GM19467 (cell line): ENCODE measurements around the gene TMEM114.

Experiments
- ATAC-seq: cut with Tn5 transposase; IDR thresholded peaks from one replicate; pipeline ENCODE4 v1.9.1; 2021; ENCODE audit warnings: mild to moderate bottlenecking, moderate library complexity; ENCODE audit not compliant: unreplicated experiment

TMEM114 gene

DNA sequence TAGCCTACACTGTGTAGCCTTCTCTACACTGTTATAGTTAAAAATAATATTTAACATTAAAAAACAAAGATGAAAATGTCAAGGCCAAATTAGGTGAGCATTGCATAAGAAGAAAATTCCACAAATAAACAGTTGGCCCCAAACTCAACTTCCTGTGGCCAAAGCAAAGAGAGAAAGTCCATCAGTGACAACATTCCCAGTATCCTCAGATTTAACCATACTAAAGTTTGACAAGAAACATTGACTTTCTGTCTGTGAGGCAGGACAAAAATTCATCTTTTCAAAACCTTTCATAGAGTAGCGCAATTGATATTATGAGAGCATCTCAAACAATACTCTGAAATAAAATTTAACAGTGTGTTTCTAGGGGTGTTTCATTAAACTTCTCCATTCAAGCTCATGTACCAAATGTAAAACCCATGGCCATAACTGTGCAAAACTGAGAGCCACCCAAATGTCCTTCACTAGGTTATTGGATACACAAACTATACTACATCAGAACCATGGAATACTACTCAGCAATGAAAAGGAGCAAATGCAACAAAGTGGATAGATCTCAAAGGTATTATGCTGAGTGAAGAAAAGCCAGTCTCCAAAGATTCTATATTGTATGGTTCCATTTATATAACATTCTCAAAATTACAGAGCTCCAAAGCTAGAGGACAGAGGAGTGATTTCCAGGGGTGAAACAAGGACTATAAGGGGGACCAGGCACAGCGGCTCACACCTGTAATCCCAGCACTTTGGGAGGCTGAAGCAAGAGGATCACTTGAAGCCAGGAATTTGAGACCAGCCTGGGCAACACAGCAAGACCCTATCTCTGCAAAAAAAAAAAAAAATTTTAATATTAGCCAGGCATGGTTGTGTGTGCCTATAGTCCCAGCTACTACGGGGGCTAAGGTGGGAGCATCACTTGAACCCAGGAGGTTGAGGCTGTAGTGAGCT is 38.7 kb downstream of the TMEM114 start:
- ATAC-seq = no peak

DNA sequence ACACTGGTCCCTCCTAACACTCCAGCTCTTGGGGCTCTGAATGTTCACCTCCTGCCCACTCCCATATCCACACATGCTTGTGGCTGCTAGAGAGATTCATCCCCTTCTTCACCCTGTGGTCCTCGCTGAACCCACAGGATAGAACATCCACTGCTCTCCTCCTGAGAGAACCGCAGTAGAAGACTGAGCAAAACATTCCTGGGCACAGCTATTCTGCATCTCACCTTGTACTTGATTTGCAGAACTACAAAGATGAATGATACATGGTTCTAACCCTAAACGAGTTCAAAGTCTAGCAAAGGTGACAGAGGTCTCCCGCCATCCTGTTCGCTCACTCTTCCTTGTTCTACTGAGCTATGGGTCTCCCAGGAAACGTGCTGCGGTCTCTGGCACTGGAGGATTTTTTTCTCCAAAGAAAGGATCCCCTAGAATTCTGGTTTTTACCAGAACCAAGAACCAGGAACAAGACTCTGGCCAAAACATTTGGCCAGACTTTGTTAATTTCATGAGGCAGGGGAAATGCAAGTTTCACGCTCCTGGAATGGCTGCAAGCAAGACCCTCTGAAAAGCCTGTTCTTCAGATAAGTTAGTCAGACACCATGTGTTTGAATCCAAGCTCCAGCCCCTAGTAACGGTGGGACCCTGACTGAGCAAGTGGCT is 39.5 kb downstream of the TMEM114 start:
- ATAC-seq = no peak

DNA sequence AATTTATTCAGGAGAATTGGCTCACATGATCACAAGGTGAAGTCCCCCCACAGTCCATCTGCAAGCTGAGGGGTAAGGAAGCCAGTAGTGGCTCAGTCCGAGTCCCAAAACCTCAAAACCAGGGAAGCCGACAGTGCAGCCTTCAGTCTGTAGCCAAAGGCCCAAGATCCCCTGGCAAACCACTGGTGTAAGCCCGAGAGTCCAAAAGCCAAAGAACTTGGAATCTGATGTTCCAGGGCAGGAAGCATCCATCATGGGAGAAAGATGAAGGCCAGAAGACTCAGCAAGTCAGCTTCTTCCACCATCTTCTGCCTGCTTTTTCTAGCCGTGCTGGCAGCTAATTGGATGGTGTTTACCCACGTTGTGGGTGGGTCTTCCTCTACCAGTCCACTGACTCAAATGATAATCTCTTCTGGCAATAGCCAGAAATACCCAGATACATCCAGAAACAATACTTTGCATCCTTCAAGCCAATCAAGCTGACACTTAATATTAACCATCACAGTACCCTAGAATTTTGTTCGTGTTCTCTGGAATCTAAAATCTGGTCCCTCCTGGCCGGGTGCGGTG is 40.4 kb downstream of the TMEM114 start:
- ATAC-seq = no peak

DNA sequence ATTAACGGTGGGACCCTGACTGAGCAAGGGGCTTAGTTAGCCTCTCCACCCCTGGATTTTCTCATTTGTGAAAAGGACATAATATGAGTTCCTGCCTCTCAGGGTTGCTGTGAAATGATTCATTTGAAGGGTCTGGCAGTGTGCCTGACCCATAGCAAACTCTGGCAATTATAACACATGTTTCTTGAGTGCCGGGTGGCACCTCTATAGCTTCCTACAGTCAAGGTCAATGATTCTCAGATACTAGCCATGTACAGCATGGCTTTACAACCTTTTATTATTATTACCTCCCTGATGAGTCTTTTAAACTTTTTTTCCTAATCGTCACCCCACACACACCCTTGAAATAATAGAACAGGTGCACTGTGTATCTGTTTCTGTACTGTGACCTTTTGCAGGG is 42.1 kb downstream of the TMEM114 start:
- no peak for ATAC-seq

DNA sequence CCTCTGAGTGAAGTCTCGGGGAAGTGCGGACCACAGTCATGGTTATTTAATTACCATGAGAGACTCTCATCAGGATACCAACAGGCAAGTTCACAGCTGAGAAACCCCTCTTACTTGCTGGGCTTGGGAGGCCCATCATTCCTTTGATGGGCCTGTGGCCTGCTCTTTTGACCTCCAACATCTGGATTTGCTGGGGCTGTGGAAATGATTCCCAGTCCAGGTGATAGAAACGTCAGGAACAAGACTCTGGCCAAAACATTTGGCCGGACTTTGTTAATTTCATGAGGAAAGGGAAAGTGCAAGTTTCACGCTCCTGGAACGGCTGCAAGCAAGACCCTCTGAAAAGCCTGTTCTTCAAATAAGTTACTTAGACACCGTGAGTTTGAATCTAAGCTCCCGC is 42.5 kb downstream of the TMEM114 start:
- ATAC-seq = no peak

DNA sequence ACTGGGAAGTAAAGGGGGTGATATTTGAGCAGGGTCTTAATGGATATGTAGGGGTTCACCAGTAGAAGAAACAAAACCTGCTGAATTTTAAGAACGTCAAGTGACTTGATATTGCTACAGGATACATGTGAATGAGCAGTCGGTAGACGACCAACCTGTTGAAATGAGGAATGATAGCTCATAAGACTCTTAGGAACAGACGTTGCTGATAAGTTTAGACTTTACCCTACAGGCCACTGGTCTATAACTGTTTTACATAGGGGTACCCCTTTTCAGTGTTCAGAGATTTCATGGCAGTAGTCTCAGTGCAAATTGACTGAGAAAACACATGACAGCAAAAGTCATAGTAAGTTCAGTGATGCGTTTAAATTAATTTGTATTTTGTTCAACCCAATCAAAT is 45.9 kb downstream of the TMEM114 start:
- ATAC-seq = no peak

DNA sequence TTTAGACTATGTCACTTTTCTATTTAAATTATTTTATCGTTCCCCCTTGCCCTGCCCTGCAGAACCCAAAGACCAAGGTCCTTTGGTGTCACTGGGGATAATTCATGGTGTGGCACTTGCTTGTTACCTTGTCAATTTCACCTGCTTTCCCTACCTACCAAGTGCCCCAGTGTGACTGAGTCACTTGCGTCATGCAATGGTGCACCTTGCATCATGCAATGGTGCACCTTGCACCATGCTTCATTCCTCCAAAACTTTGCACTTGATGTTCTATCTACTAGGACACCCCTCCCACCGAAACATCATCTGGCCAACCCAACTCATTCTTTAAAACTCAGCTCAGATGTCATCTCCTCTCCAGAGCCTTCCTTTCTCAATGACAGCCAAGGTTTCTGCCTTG is 47.1 kb downstream of the TMEM114 start:
- no peak for ATAC-seq

DNA sequence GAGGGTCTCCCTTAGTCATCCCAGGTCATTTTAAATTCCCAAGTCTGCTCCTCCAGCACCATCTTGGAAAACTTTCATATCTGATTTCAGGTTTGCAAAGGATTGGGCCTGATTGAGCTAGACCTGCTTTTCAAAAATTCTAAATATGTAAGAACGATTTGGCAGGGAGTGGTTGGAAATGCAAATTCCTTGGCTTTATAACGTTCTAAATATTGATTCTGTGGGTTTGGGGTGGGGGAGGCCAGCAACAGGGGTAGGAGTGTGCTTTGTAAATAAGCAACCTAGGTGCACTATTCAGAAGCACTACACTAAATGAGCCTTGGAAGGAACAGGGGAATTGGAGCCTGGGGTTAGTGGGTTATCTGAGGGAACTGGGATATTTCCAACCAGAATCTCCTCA is 47.9 kb downstream of the TMEM114 start:
- no peak for ATAC-seq

DNA sequence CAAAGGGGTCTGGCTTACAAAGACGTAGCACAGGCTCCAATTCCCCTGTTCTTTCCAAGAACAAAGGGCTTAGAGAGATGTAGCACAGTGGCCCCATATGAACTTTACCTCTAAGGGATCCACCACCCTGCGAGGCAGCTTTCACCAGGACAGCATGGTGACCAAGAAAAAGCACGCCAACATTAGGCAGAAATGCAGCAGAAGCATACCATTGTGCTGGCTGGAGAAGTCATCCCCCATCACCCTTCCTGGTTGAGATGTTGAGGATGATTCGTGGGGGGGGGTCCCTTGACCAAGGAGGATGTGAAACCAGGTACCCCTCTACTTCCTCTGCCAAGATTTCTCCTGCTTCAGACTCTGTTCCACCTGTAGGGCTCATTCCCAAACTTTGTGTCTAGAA is 48.4 kb downstream of the TMEM114 start:
- ATAC-seq = no peak

DNA sequence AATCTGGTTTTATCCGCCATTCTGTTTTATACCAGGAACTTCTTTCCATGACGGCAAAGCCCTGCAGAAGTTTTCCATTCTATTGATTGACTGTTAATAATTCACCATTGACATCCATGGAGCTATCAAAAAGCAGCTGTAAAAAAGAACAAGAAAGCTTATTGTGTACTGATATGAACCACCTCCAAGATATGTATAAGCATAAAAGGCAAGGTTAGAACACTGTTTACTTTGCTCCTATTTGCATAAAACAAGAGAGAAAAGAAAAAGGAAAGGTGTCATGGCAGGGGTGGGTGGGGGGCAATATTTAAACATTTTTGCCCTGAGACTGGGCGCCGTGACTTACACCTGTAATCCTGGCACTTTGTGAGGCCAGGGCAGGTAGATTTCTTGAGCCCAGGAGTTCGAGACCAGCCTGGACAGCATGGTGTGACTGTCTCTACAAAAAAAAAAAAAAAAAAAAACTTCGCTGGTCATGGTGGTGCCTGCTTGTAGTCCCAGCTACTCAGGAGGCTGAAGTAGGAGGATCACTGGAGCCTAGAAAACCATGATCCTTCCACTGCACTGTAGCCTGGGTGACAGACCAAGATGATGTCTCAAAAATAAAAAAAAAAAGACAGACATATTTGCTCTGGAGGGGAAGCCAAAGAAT is 52.5 kb downstream of the TMEM114 start:
- ATAC-seq = no peak

DNA sequence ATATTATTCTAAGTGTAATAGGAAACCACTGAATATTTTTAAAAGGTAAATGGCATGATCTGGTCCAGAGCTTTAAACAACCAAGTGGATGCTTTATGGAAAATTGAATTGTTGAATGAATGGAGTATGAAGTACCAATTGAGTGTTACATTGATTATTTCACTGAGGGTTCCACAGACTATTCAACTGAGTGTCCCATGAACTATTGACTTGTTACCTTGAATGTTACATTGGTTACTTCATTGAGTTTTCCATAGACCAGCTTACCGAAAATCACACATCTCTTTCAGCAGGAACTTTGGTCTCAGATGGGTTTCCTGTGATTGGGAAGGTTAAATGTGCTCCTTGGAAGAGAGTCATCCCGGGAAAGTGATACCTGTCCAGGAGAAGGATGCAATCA is 56.8 kb downstream of the TMEM114 start:
- no peak for ATAC-seq

DNA sequence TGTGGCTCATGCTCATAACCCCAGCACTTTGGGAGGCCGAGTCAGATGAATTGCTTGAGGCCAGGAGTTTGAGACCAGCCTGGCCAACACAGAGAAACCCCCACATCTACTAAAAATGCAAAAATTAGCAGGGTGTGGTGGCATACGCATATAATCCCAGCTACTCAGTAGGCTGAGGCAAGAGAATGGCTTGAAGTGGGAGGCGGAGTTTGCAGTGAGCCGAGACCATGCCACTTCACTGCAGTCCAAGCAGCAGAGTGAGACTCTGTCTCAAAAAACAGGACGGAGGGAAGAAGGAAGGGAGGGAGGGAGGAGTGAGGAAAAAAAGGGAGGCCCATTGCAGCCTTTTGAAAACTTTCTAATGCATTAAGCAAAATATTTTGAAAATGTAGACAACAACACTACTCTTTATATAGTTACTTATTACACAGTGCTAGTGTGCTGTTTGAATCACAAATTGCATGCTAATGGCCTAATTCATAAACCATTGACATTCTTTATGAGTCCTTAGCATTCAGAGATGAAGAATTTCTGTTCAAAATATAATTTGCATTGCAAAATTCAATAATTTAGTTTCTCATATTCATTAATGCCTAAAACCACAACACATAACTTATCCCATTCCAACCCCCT is 59.4 kb downstream of the TMEM114 start:
- no peak for ATAC-seq

DNA sequence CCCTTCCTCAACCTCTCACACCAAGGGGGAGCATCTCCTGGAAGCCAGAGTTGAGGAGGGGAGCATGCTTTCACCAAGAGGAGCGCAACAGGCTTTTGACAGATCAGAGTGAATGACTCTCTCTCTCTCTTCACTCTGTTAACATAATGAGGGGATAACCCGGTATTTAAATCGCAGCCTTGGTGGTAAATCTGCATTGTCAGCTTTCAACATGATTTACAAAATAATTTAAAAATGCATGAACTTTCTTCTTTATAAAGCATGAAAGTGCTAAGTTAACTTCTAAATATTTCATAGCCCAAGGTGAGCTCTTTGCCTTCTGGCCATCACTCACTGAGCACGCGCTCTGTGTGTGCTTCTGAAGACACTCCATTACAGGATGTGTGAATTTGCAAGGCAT is 61.8 kb downstream of the TMEM114 start:
- no peak for ATAC-seq

DNA sequence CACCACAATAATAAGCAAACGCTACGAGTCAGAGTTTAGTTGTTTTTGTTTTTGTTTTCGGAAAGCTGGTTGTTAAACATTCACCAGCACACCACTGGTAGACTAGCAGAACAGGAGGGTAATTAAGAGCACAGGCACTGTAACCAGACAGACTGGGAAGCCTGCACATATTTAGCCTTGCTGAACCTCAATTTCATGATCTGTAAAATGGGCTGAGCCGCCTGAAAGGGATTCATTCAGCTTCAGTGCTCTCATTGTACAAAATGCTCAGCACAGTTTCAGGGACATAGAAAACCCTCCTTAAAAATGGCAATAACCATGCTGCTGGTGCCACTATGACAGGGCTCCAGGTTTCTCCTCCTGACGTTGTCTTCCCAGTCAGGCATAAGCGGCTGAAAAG is 66.4 kb downstream of the TMEM114 start:
- ATAC-seq = no peak

DNA sequence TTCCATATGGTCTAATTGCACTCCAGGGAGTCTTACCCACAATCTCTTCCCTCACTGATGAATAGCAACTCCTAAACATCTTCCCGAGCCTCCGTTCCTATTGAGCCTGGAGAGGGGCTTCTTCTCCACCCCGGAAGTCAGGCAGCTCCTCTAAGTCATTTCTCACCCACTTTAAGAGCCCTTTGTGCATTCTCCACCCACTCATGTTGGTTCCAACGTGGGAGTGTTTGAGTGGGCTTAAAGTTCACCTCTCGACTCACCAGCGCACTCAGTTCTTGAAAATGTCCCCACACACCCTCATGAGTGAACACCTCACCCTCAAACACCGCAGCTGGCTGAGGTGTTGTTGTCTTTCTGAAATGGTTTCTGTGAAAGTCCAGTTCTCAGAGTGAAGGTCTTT is 67.6 kb downstream of the TMEM114 start:
- no peak for ATAC-seq

DNA sequence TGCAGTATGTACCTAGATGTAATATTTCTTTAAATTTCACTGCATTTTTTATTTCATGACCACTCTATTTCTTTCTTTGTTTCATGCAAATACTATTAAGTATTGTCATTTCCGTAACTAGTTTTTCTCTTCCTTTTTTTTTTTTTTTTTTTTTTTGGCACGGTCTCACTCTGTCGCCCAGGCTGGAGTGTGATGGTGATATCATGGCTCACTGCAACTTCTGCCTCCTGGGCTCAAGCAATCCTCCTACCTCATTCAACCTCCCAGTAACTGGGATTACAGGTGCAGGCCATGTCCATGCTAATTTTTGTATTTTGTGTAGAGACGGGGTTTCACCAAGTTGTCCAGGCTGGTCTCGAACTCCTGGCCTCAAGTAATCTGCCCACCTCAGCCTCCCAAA is 70.7 kb downstream of the TMEM114 start:
- no peak for ATAC-seq
